NCI-H524 treated with DMSO at 0.1 percent for 48 hours (cell line): ENCODE measurements around the gene PAM.
"Not testable (repeated sequence)": the region's sequence is repeated elsewhere in the genome, so short reads cannot be mapped to it uniquely, and the experiment has no call there.

ENCODE experiments used
- DNase-seq: peaks from one replicate; lab custom pipeline; 2025; lab: John Stamatoyannopoulos, UW

The PAM gene

GRCh38 chr5:102941111-102941510, 186.0 kb downstream of the PAM start:
- DNase-seq: no peak

- DNase-seq: no peak
These were observed 191.3 kb downstream of the PAM start for GRCh38 chr5:102946414-102946813.

- no peak for DNase-seq
These were observed 191.9 kb downstream of the PAM start for GRCh38 chr5:102946971-102947370.

- DNase-seq: no peak
These were observed 200.4 kb downstream of the PAM start for GRCh38 chr5:102955488-102955887.

- DNase-seq: no peak
These were observed 201.5 kb downstream of the PAM start for GRCh38 chr5:102956599-102956998.

GRCh38 chr5:102957141-102957540, 202.0 kb downstream of the PAM start:
- DNase-seq: no peak

GRCh38 chr5:102958481-102959011, 203.4 kb downstream of the PAM start:
- peak; percentile 32 for DNase-seq

GRCh38 chr5:102959055-102959454, 203.9 kb downstream of the PAM start:
- no peak for DNase-seq

- DNase-seq: no peak
These were observed 206.6 kb downstream of the PAM start for GRCh38 chr5:102961671-102962070.

GRCh38 chr5:102965653-102966052, 210.5 kb downstream of the PAM start:
- DNase-seq: no peak

GRCh38 chr5:102969641-102970040, 214.5 kb downstream of the PAM start:
- no peak for DNase-seq

- DNase-seq: no peak
These were observed 216.7 kb downstream of the PAM start for GRCh38 chr5:102971676-102972293.

- DNase-seq: no peak
These were observed 219.1 kb downstream of the PAM start for GRCh38 chr5:102974177-102974576.

- peak; percentile 64 for DNase-seq
These were observed 219.9 kb downstream of the PAM start for GRCh38 chr5:102975045-102975444.

GRCh38 chr5:102975457-102976182, 220.5 kb downstream of the PAM start:
- DNase-seq: no peak

- no peak for DNase-seq
These were observed 227.0 kb downstream of the PAM start for GRCh38 chr5:102981957-102982635.

- no peak for DNase-seq
These were observed 231.0 kb downstream of the PAM start for GRCh38 chr5:102986074-102986473.

- DNase-seq: no peak
These were observed 233.4 kb downstream of the PAM start for GRCh38 chr5:102988459-102988858.

GRCh38 chr5:102991802-102992201, 236.7 kb downstream of the PAM start:
- no peak for DNase-seq

- DNase-seq: no peak
These were observed 241.0 kb downstream of the PAM start for GRCh38 chr5:102996011-102996575.

GRCh38 chr5:102998224-102998623, 243.1 kb downstream of the PAM start:
- DNase-seq: no peak

- no peak for DNase-seq
These were observed 244.1 kb downstream of the PAM start for GRCh38 chr5:102999191-102999590.

GRCh38 chr5:102999621-103000020, 244.5 kb downstream of the PAM start:
- not testable (repeated sequence) for DNase-seq
